GM23338 (cell line): ENCODE data around the gene SUSD2.

Experiments used
- CREB1 ChIP-seq: fragments of 250-450 bp; sonication (Bioruptor Pico); IDR thresholded peaks from 2 replicates; pipeline ENCODE4 v1.5.0; 2020; ENCODE audit warnings: low read depth, mild to moderate bottlenecking, moderate library complexity
- EZH2 ChIP-seq: fragments of 200-600 bp; sonication (generic); IDR thresholded peaks from one replicate; pipeline ENCODE4 v1.8.0; 2017; ENCODE audit warnings: antibody characterized with exemption, mild to moderate bottlenecking, low read depth; ENCODE audit not compliant: unreplicated experiment
- POLR2AphosphoS5 ChIP-seq: IDR thresholded peaks from 2 replicates; pipeline ENCODE4 v1.6.1; 2016; ENCODE audit warnings: antibody characterized with exemption, low read depth
- ZNF114 ChIP-seq: fragments of 250-450 bp; sonication (Bioruptor Pico); IDR thresholded peaks from 2 replicates; pipeline ENCODE4 v1.5.0; 2020; ENCODE audit warnings: mild to moderate bottlenecking, moderate library complexity
- ZNF331 ChIP-seq: fragments of 250-450 bp; sonication (Bioruptor Pico); IDR thresholded peaks from 2 replicates; pipeline ENCODE4 v1.5.0; 2020; ENCODE audit warnings: low read depth, mild to moderate bottlenecking, moderate library complexity
- TF ChIP-seq, protein P1 (sequence below), 2 experiments: fragments of 200-600 bp in 1 of 2; sonication (generic) in 1 of 2; conservative IDR thresholded peaks; 2 replicates each; pipeline versions ENCODE4 v1.5.1 to v1.6.1; 2016 to 2017; ENCODE audit warnings: antibody characterized with exemption in 2 of 2, low read depth in 2 of 2, mild to moderate bottlenecking in 2 of 2, moderate library complexity in 1 of 2
- TF ChIP-seq, protein P2 (sequence below): IDR thresholded peaks from one replicate; pipeline ENCODE4 v1.6.1; 2018; ENCODE audit warnings: antibody characterized with exemption; ENCODE audit not compliant: unreplicated experiment

DNA sequence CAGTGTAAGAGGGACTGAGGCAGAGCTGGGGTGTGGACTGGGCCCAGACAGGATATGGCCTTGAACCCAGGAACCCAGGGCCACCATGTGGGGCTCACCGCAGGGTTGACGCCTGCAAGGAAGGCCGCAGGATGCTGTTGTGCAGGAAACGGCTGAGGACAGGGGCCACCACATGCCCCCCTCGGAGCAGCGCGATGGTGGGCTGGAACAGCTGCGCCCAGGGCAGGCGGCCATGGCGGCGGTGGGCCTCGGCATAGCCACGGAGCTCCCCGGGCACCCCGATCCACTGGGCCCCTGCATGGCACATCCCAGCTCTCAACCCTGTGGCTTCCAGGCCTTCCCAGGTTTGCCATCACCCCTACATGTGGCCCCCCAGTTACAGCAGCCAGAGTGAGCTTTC, 51.4 kb downstream of the SUSD2 start:
- TF ChIP-seq, protein P1, sequence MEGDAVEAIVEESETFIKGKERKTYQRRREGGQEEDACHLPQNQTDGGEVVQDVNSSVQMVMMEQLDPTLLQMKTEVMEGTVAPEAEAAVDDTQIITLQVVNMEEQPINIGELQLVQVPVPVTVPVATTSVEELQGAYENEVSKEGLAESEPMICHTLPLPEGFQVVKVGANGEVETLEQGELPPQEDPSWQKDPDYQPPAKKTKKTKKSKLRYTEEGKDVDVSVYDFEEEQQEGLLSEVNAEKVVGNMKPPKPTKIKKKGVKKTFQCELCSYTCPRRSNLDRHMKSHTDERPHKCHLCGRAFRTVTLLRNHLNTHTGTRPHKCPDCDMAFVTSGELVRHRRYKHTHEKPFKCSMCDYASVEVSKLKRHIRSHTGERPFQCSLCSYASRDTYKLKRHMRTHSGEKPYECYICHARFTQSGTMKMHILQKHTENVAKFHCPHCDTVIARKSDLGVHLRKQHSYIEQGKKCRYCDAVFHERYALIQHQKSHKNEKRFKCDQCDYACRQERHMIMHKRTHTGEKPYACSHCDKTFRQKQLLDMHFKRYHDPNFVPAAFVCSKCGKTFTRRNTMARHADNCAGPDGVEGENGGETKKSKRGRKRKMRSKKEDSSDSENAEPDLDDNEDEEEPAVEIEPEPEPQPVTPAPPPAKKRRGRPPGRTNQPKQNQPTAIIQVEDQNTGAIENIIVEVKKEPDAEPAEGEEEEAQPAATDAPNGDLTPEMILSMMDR (conservative IDR thresholded peaks at IDR 0.05; ENCODE audit: low read depth in 2 of 2) = no peak
- TF ChIP-seq ZNF114 = no peak
- no peak for TF ChIP-seq EZH2
- TF ChIP-seq, protein P2, sequence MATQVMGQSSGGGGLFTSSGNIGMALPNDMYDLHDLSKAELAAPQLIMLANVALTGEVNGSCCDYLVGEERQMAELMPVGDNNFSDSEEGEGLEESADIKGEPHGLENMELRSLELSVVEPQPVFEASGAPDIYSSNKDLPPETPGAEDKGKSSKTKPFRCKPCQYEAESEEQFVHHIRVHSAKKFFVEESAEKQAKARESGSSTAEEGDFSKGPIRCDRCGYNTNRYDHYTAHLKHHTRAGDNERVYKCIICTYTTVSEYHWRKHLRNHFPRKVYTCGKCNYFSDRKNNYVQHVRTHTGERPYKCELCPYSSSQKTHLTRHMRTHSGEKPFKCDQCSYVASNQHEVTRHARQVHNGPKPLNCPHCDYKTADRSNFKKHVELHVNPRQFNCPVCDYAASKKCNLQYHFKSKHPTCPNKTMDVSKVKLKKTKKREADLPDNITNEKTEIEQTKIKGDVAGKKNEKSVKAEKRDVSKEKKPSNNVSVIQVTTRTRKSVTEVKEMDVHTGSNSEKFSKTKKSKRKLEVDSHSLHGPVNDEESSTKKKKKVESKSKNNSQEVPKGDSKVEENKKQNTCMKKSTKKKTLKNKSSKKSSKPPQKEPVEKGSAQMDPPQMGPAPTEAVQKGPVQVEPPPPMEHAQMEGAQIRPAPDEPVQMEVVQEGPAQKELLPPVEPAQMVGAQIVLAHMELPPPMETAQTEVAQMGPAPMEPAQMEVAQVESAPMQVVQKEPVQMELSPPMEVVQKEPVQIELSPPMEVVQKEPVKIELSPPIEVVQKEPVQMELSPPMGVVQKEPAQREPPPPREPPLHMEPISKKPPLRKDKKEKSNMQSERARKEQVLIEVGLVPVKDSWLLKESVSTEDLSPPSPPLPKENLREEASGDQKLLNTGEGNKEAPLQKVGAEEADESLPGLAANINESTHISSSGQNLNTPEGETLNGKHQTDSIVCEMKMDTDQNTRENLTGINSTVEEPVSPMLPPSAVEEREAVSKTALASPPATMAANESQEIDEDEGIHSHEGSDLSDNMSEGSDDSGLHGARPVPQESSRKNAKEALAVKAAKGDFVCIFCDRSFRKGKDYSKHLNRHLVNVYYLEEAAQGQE = no peak
- no peak for TF ChIP-seq ZNF331 (CRISPR knock-in tag)
- no peak for TF ChIP-seq POLR2AphosphoS5
- no peak for TF ChIP-seq CREB1 (CRISPR knock-in tag)
